ENCODE measurements around the gene ZDHHC7. TPM values are rescaled to one million over a fixed set of nuclear protein-coding genes. Genes with fewer than 3 reads are reported as not detected.

Gene ZDHHC7
- total and polyA plus RNA-seq, 2 of the 8 experiments (the other 6 are each of a cell fraction or from before 2014, with no cell fraction given), result 40.5 to 56.3 TPM

- H3K9me3 ChIP-seq (ENCODE audit: insufficient read depth in 2 of 2, low read depth in 1 of 2, low read length in 1 of 2), result no peaks in the 10 kb centered on the region
- no peak overlapping the region for H2BK5ac ChIP-seq (ENCODE audit: low read depth, low read length)
- H3K79me2 ChIP-seq (ENCODE audit: control insufficient read depth in 1 of 2, insufficient read depth in 2 of 2, low read length in 2 of 2), result no peaks in the 10 kb centered on the region
- 86% methylated on average over 15 of the region's 15 CpGs; no CpG with 5 or more reads in 1 of the 2 experiments for WGBS, 2 experiments (ENCODE audit: extremely low coverage in 1 of 2, insufficient coverage in 1 of 2, insufficient read length in 1 of 2, insufficient replicate concordance in 2 of 2, low coverage in 1 of 2, low lambda C conversion rate in 2 of 2, missing lambda C conversion rate in 1 of 2)
- no peak overlapping the region for H2BK20ac ChIP-seq (ENCODE audit: low read length)
- no peak for FAIRE-seq
- no peak overlapping the region for H3K27ac ChIP-seq (ENCODE audit: low read depth, low read length)
- no peaks in the 10 kb centered on the region for H3K27me3 ChIP-seq (replicated peaks in 1 of 4; ENCODE audit: control insufficient read depth in 3 of 4, extremely low read depth in 1 of 4, insufficient read depth in 3 of 4, low read length in 3 of 4)
- H3K23me2 ChIP-seq (ENCODE audit: low read depth, low read length), result no peaks in the 10 kb centered on the region
- H3K56ac ChIP-seq (replicated peaks; ENCODE audit: insufficient read length, low read depth, low read length), result no peak overlapping the region
- H3K18ac ChIP-seq (ENCODE audit: extremely low read depth, low read length), result no peak overlapping the region
- H4K20me1 ChIP-seq (replicated peaks in 1 of 2; ENCODE audit: control insufficient read depth in 1 of 2, insufficient read depth in 2 of 2, low read length in 2 of 2), result no peaks in the 10 kb centered on the region
- H4K5ac ChIP-seq (ENCODE audit: insufficient read length, low read depth, low read length), result no peak overlapping the region
- no peaks in the 10 kb centered on the region for H3K4me1 ChIP-seq (replicated peaks in 1 of 4; ENCODE audit: control insufficient read depth in 3 of 4, insufficient read depth in 4 of 4, low read length in 3 of 4)
- H3K14ac ChIP-seq (ENCODE audit: insufficient read length), result no peak overlapping the region
- H2AK5ac ChIP-seq (ENCODE audit: low read depth, low read length), result no peak overlapping the region
- H3K36me3 ChIP-seq (ENCODE audit: control insufficient read depth in 2 of 4, insufficient read depth in 4 of 4, low read length in 3 of 4), result peaks cover 0 to 30% (median 16%) of the 10 kb centered on the region in 4 experiments; a peak in 6 of 8 replicates
- no peak overlapping the region; the same call in 1 of the 2 replicates for H4K8ac ChIP-seq (ENCODE audit: extremely low read depth, insufficient read depth, low read length)
- no peak overlapping the region for H2BK15ac ChIP-seq (ENCODE audit: low read length)
- DNase-seq (ENCODE audit: low read depth in 1 of 2, low spot score in 2 of 2), result no peak
- ChIA-PET POLR2A (ENCODE audit: partially characterized antibody) (interaction anchor here (0.9 kb wide), 1 partner anchor 10 kb away, joined by 3 read pairs; no protein-coding TSS in a partner anchor), CTCF (ENCODE audit: partially characterized antibody) (interaction anchor here (1.0 to 14.4 kb wide), 12 partner anchors 10 to 226 kb away, joined by 3 to 170 read pairs (median 6); no protein-coding TSS in a partner anchor)
- no peak overlapping the region for H3K4me3 ChIP-seq (ENCODE audit: extremely low read depth in 1 of 4, insufficient read depth in 2 of 4, low read depth in 3 of 4, low read length in 4 of 4)
- no peak overlapping the region for H4K91ac ChIP-seq (replicated peaks; ENCODE audit: insufficient read length, low read length)
- no peak overlapping the region for H2AFZ ChIP-seq (ENCODE audit: low read length)
- no peak overlapping the region for H3K23ac ChIP-seq (ENCODE audit: insufficient read length)
- H2BK120ac ChIP-seq (replicated peaks; ENCODE audit: low read depth, low read length), result no peak overlapping the region
- H3K4ac ChIP-seq (replicated peaks; ENCODE audit: insufficient read length, low read depth, low read length), result no peak overlapping the region
- H2BK12ac ChIP-seq (ENCODE audit: low read depth, low read length), result no peak overlapping the region
- no peak overlapping the region for H3K9ac ChIP-seq (replicated peaks in 1 of 4; ENCODE audit: extremely low read depth in 1 of 4, low read depth in 3 of 4, low read length in 3 of 4)
- H3K4me2 ChIP-seq (ENCODE audit: insufficient read depth in 1 of 2, low read depth in 2 of 2, low read length in 2 of 2), result no peak overlapping the region
- H3K79me1 ChIP-seq (ENCODE audit: low read depth, low read length), result no peaks in the 10 kb centered on the region
- no peak for TF ChIP-seq SRF (IDR thresholded peaks at IDR 0.05; ENCODE audit: low read depth, low read length)
- no peak for TF ChIP-seq ZNF274 (IDR thresholded peaks at IDR 0.05; ENCODE audit: borderline replicate concordance, extremely low read depth, low read length)
- no peak for TF ChIP-seq SP1 (IDR thresholded peaks at IDR 0.05; ENCODE audit: low read depth, low read length)
- TF ChIP-seq EGR1 (IDR thresholded peaks at IDR 0.05; ENCODE audit: borderline replicate concordance, low read depth, low read length), result no peak
- TF ChIP-seq SIRT6 (IDR thresholded peaks at IDR 0.05; ENCODE audit: low read length), result no peak
- no peak for TF ChIP-seq SUZ12 (IDR thresholded peaks at IDR 0.05; ENCODE audit: low read length)
- no peak for TF ChIP-seq MAX (IDR thresholded peaks at IDR 0.05)
- TF ChIP-seq CHD1 (IDR thresholded peaks at IDR 0.05; ENCODE audit: low read depth, low read length), result no peak
- TF ChIP-seq RXRA (IDR thresholded peaks at IDR 0.05; ENCODE audit: insufficient read depth, low read depth, low read length), result no peak
- no peak for TF ChIP-seq JUND (IDR thresholded peaks at IDR 0.05; ENCODE audit: low read length)
- TF ChIP-seq GABPA (IDR thresholded peaks at IDR 0.05; ENCODE audit: borderline replicate concordance, insufficient read depth, low read length), result no peak
- no peak for TF ChIP-seq CHD2 (IDR thresholded peaks at IDR 0.05; ENCODE audit: low read length)
- TF ChIP-seq, protein P1, sequence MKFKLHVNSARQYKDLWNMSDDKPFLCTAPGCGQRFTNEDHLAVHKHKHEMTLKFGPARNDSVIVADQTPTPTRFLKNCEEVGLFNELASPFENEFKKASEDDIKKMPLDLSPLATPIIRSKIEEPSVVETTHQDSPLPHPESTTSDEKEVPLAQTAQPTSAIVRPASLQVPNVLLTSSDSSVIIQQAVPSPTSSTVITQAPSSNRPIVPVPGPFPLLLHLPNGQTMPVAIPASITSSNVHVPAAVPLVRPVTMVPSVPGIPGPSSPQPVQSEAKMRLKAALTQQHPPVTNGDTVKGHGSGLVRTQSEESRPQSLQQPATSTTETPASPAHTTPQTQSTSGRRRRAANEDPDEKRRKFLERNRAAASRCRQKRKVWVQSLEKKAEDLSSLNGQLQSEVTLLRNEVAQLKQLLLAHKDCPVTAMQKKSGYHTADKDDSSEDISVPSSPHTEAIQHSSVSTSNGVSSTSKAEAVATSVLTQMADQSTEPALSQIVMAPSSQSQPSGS (IDR thresholded peaks at IDR 0.05; ENCODE audit: low read length), result no peak
Measured at GRCh38 chr16:84973236-84973635, 38.1 kb downstream of the ZDHHC7 start.

All from H1 (cell line).